ENCODE data around the gene IER3. TPM values are rescaled to one million over a fixed set of nuclear protein-coding genes. Genes with fewer than 3 reads are reported as not detected.

IER3 gene
- total and polyA plus RNA-seq, 2 of the 13 experiments (the other 11 are each of a cell fraction or from before 2014, with no cell fraction given), result 51.1 to 131 TPM

DNA sequence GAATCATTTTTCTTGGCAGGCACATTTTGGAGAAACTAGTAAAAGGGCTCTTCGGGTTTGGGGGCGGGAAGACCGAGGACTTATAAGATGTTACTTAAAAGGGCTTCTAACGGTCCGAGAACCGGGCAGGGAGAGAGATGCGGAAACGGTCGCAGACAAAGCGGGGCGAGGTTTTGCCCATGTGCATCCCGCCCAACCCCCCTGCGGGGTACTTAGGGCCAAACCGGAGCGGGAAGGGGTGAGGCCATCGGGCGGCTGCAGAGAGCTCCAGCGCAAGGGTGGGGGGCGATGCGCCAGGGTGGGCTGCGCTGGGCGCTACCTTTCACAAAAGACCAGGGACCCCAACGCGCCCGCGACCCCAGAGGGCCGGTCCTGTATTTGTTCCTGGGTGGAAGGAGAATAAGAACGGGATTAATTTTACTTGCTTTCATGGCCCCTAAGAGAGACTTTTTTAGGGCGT lies 23.6 kb downstream of the IER3 start (continued):
- 0 out of 2 replicates have a peak, but pooled peaks have one; percentile 37 for TF ChIP-seq TP53 (CRISPR knock-in tag; conservative IDR thresholded peaks at IDR 0.05)
- peak; percentile 76 for TF ChIP-seq TAF15 (IDR thresholded peaks at IDR 0.05; ENCODE audit: low read depth, low read length, poor library complexity, severe bottlenecking)
- 0 out of 2 replicates have a peak, but pooled peaks have one; percentile 31 for TF ChIP-seq NRL (CRISPR knock-in tag; IDR thresholded peaks at IDR 0.05; ENCODE audit: borderline replicate concordance)
- TF ChIP-seq HNRNPL (IDR thresholded peaks at IDR 0.05; ENCODE audit: low read depth, low read length), result peak; percentile 61; the same call in 1 of the 2 replicates
- peak; percentile 94 for TF ChIP-seq ZSCAN25 (CRISPR knock-in tag; IDR thresholded peaks at IDR 0.05)
- TF ChIP-seq RFX3 (CRISPR knock-in tag; IDR thresholded peaks at IDR 0.05), result no peak
- 0 out of 2 replicates have a peak, but pooled peaks have one; percentile 10 for TF ChIP-seq HDAC6 (IDR thresholded peaks at IDR 0.05; ENCODE audit: low read depth, low read length)
- 0 out of 2 replicates have a peak, but pooled peaks have one; percentile 55 for TF ChIP-seq PCBP1 (IDR thresholded peaks at IDR 0.05; ENCODE audit: borderline replicate concordance, low read depth, low read length)
- TF ChIP-seq ZNF589 (CRISPR knock-in tag; conservative IDR thresholded peaks at IDR 0.05), result no peak
- no peak for TF ChIP-seq ZBTB42 (CRISPR knock-in tag; IDR thresholded peaks at IDR 0.05)
- no peak for TF ChIP-seq ZNF30 (CRISPR knock-in tag; IDR thresholded peaks at IDR 0.05)
- TF ChIP-seq NR1H2 (CRISPR knock-in tag; IDR thresholded peaks at IDR 0.05; ENCODE audit: borderline replicate concordance, low read depth), result no peak
- no peak for TF ChIP-seq ZNF121 (CRISPR knock-in tag; IDR thresholded peaks at IDR 0.05)
- TF ChIP-seq ZNF747 (CRISPR knock-in tag; IDR thresholded peaks at IDR 0.05; ENCODE audit: borderline replicate concordance), result no peak; the same call in 1 of the 2 replicates
- peak; percentile 30; the same call in 1 of the 2 replicates for TF ChIP-seq ZBTB7B (CRISPR knock-in tag; IDR thresholded peaks at IDR 0.05)
- TF ChIP-seq, protein P1, sequence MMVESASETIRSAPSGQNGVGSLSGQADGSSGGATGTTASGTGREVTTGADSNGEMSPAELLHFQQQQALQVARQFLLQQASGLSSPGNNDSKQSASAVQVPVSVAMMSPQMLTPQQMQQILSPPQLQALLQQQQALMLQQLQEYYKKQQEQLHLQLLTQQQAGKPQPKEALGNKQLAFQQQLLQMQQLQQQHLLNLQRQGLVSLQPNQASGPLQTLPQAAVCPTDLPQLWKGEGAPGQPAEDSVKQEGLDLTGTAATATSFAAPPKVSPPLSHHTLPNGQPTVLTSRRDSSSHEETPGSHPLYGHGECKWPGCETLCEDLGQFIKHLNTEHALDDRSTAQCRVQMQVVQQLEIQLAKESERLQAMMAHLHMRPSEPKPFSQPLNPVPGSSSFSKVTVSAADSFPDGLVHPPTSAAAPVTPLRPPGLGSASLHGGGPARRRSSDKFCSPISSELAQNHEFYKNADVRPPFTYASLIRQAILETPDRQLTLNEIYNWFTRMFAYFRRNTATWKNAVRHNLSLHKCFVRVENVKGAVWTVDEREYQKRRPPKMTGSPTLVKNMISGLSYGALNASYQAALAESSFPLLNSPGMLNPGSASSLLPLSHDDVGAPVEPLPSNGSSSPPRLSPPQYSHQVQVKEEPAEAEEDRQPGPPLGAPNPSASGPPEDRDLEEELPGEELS (CRISPR knock-in tag; IDR thresholded peaks at IDR 0.05), result no peak
- TF ChIP-seq GZF1 (CRISPR knock-in tag; IDR thresholded peaks at IDR 0.05), result no peak
- TF ChIP-seq ZMYM4 (CRISPR knock-in tag; IDR thresholded peaks at IDR 0.05), result no peak
- peak; percentile 23 for TF ChIP-seq PTBP1 (IDR thresholded peaks at IDR 0.05; ENCODE audit: low read depth, low read length, poor library complexity, severe bottlenecking)
- no peak for TF ChIP-seq EP300 (IDR thresholded peaks at IDR 0.05; ENCODE audit: low read depth in 2 of 2, low read length in 2 of 2)
- TF ChIP-seq EP300 (CRISPR knock-in tag; IDR thresholded peaks at IDR 0.05; ENCODE audit: borderline replicate concordance), result 0 out of 2 replicates have a peak, but pooled peaks have one; percentile 5
- 0 out of 2 replicates have a peak, but pooled peaks have one; percentile 16 for TF ChIP-seq EEA1 (CRISPR knock-in tag; IDR thresholded peaks at IDR 0.05; ENCODE audit: borderline replicate concordance)
- no peak for TF ChIP-seq SP140L (CRISPR knock-in tag; IDR thresholded peaks at IDR 0.05; ENCODE audit: borderline replicate concordance)
- TF ChIP-seq ZBTB38 (CRISPR knock-in tag; IDR thresholded peaks at IDR 0.05), result no peak
- TF ChIP-seq ZMYM2 (CRISPR knock-in tag; IDR thresholded peaks at IDR 0.05), result no peak
- TF ChIP-seq ZNF292 (CRISPR knock-in tag; IDR thresholded peaks at IDR 0.05; ENCODE audit: borderline replicate concordance, low read depth), result no peak
- no peak for TF ChIP-seq SRSF4 (IDR thresholded peaks at IDR 0.05; ENCODE audit: low read depth, low read length, poor library complexity, severe bottlenecking)
- TF ChIP-seq, protein P2, sequence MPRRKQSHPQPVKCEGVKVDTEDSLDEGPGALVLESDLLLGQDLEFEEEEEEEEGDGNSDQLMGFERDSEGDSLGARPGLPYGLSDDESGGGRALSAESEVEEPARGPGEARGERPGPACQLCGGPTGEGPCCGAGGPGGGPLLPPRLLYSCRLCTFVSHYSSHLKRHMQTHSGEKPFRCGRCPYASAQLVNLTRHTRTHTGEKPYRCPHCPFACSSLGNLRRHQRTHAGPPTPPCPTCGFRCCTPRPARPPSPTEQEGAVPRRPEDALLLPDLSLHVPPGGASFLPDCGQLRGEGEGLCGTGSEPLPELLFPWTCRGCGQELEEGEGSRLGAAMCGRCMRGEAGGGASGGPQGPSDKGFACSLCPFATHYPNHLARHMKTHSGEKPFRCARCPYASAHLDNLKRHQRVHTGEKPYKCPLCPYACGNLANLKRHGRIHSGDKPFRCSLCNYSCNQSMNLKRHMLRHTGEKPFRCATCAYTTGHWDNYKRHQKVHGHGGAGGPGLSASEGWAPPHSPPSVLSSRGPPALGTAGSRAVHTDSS (CRISPR knock-in tag; conservative IDR thresholded peaks at IDR 0.05), result 0 out of 2 replicates have a peak, but pooled peaks have one; percentile 47
- no peak for TF ChIP-seq ZNF180 (CRISPR knock-in tag; IDR thresholded peaks at IDR 0.05; ENCODE audit: borderline replicate concordance, low read depth)
